Gastrocnemius medialis (tissue), 4 donors: ENCODE results near the gene ADAM19. TPM values are rescaled to one million over a fixed set of nuclear protein-coding genes. Genes with fewer than 3 reads are reported as not detected.

Experiments
- ATAC-seq, 2 donors: fragments of 150-250 bp; one replicate each; pipeline ENCODE4 v1.9.1; 2016
- DNase-seq, 2 donors: peaks; one replicate each; pipeline ENCODE4 v3.0.0-alpha.2; 2019
- H3K27ac ChIP-seq, 4 donors: fragments of 200-600 bp; sonication (generic); 1 replicate in 1 of 4; 2 replicates in 3 of 4; pipeline ENCODE4 v1.5.1; 2016 to 2018; ENCODE audit warnings: mild to moderate bottlenecking in 2 of 4, moderate library complexity in 1 of 4
- H3K27me3 ChIP-seq, 3 donors: fragments of 200-600 bp; sonication (generic) in 2 of 3; 1 replicate in 1 of 3; 2 replicates in 2 of 3; pipeline versions ENCODE4 v1.5.1 to v1.6.0; 2016 to 2019; ENCODE audit warnings: mild to moderate bottlenecking in 1 of 3, moderate library complexity in 1 of 3
- H3K36me3 ChIP-seq, 2 donors: fragments of 200-600 bp; sonication (generic) in 1 of 2; one replicate each; pipeline ENCODE4 v1.5.1; 2017 to 2018
- H3K4me1 ChIP-seq, 2 donors: fragments of 200-600 bp; sonication (generic) in 1 of 2; one replicate each; pipeline ENCODE4 v1.5.1; 2016 to 2017; ENCODE audit warnings: mild to moderate bottlenecking in 2 of 2
- H3K4me3 ChIP-seq, 4 donors: fragments of 200-600 bp; sonication (generic) in 3 of 4; 1 replicate in 1 of 4; 2 replicates in 3 of 4; pipeline ENCODE4 v1.5.1; 2016 to 2019; ENCODE audit warnings: mild to moderate bottlenecking in 2 of 4
- H3K9me3 ChIP-seq, 3 donors: fragments of 200-600 bp; sonication (generic) in 2 of 3; 1 replicate in 1 of 3; 2 replicates in 2 of 3; pipeline ENCODE4 v1.5.1; 2016 to 2019
- POLR2A ChIP-seq, 2 donors: fragments of 450-650 bp; IDR thresholded peaks; one replicate each; pipeline ENCODE4 v1.6.1; 2017; ENCODE audit warnings: antibody characterized with exemption in 2 of 2, mild to moderate bottlenecking in 2 of 2, moderate library complexity in 2 of 2
- in situ Hi-C, 4 donors: fragments of 200-750 bp; cut with MboI; loops; one replicate each; pipeline versions ENCODE4 v1.15.0 to v1.8.0; 2017; ENCODE audit warnings: low sequenced_read_pairs in 4 of 4
- intact Hi-C: fragments of 100-400 bp; cut with DNase I; formaldehyde crosslinking; loops from one replicate; pipeline ENCODE4 v1.15.1; 2023; ENCODE audit warnings: low total_unique reads
- total RNA-seq, 4 donors: library from RNA; depleted of rRNA; stranded (reverse); fragments of >200 nt; gene quantifications; one replicate each; pipeline versions ENCODE4 v1.1.0 to v1.2.3, GENCODE V29; 2016
- TF ChIP-seq, protein P1 (sequence below), 5 experiments: fragments of 450-650 bp in 3 of 5; fragments of 200-600 bp in 2 of 5; sonication (generic) in 2 of 5; IDR thresholded peaks in 4 of 5; conservative IDR thresholded peaks in 1 of 5; 1 replicate in 4 of 5; 2 replicates in 1 of 5; pipeline ENCODE4 v1.5.1; 2016 to 2019; ENCODE audit warnings: antibody characterized with exemption in 5 of 5, mild to moderate bottlenecking in 3 of 5, moderate library complexity in 3 of 5

ADAM19 gene
- total RNA-seq, 4 donors from 2014 or later, result 0.39 to 0.97 (median 0.76) TPM

- H3K4me1 ChIP-seq, result peaks cover 4 to 5% of the 10 kb centered on the region in 2 donors
- no peak for DNase-seq
- intact Hi-C loops, result no loop called here
Observed at GRCh38 chr5:157459715-157460599, 115.6 kb downstream of the ADAM19 start, which contains the start of gene NIPAL4. Gene NIPAL4 (plus strand): TSS chr5:157460213. CDS start chr5:157460321, 108 bp downstream.

GRCh38 chr5:157458835-157459234 lies 116.7 kb downstream of the ADAM19 start:
- in situ Hi-C loops (no loop called here), intact Hi-C loops (no loop called here)
- peaks cover 12 to 23% (median 23%) of the 10 kb centered on the region in 3 donors for H3K27me3 ChIP-seq
- H3K4me1 ChIP-seq, result peaks cover 0 to 5% of the 10 kb centered on the region in 2 donors
- H3K27ac ChIP-seq, result no peak overlapping the region
- H3K9me3 ChIP-seq, result no peaks in the 10 kb centered on the region
- TF ChIP-seq, protein P1, sequence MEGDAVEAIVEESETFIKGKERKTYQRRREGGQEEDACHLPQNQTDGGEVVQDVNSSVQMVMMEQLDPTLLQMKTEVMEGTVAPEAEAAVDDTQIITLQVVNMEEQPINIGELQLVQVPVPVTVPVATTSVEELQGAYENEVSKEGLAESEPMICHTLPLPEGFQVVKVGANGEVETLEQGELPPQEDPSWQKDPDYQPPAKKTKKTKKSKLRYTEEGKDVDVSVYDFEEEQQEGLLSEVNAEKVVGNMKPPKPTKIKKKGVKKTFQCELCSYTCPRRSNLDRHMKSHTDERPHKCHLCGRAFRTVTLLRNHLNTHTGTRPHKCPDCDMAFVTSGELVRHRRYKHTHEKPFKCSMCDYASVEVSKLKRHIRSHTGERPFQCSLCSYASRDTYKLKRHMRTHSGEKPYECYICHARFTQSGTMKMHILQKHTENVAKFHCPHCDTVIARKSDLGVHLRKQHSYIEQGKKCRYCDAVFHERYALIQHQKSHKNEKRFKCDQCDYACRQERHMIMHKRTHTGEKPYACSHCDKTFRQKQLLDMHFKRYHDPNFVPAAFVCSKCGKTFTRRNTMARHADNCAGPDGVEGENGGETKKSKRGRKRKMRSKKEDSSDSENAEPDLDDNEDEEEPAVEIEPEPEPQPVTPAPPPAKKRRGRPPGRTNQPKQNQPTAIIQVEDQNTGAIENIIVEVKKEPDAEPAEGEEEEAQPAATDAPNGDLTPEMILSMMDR (IDR thresholded peaks at IDR 0.05 in 4 of 5, conservative IDR thresholded peaks at IDR 0.05 in 1 of 5), result no peak
- TF ChIP-seq POLR2A (IDR thresholded peaks at IDR 0.05), result no peak
- H3K36me3 ChIP-seq, result no peaks in the 10 kb centered on the region
- no peak for DNase-seq
- ATAC-seq, result no peak
- no peak overlapping the region for H3K4me3 ChIP-seq

More at GRCh38 chr5:157459715-157460599, 115.6 kb downstream of the ADAM19 start, which contains the start of gene NIPAL4:
- TF ChIP-seq, protein P1 (IDR thresholded peaks at IDR 0.05 in 4 of 5, conservative IDR thresholded peaks at IDR 0.05 in 1 of 5), result no peak
- TF ChIP-seq POLR2A (IDR thresholded peaks at IDR 0.05), result no peak
- H3K9me3 ChIP-seq, result no peaks in the 10 kb centered on the region
- no peaks in the 10 kb centered on the region for H3K36me3 ChIP-seq
- peak within 1 kb of the TSS; percentile 19 to 55 (median 40) for H3K4me3 ChIP-seq
- peaks cover 12 to 23% (median 23%) of the 10 kb centered on the region in 3 donors for H3K27me3 ChIP-seq
- no peak for ATAC-seq
- in situ Hi-C loops, result no loop called here
- H3K27ac ChIP-seq, result no peak within 1 kb of the TSS

GRCh38 chr5:157457391-157457790 lies 118.2 kb downstream of the ADAM19 start:
- H3K4me1 ChIP-seq, result peaks cover 0 to 5% of the 10 kb centered on the region in 2 donors
- ATAC-seq, result no peak
- in situ Hi-C loops, result no loop called here

DNA sequence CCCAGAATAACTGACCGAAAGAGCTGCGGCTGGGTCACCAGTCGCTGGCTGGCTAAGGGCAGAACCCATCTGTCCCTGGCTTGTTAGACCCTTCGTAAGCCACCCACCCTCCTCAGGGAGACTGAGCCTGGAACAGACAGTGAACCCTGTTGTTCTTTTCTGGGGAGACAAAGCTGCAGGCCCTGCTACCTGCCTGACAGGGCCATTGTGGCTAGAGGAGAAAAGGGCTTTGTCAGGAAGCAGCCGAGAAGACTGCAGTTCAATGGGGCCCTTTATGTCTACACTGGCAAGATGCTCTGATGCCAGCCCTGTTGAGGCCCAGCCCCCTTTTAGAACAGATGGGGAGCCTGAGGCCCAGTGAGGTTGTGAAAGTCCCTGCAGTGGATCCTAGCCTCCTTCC lies 119.3 kb downstream of the ADAM19 start:
- Histone ChIP-seq H3K4me1 (peaks cover 0 to 5% of the 10 kb centered on the region in 2 donors), H3K4me3 (no peak overlapping the region), H3K36me3 (no peaks in the 10 kb centered on the region), H3K27me3 (peaks cover 11 to 15% (median 14%) of the 10 kb centered on the region in 3 donors), H3K27ac (no peak overlapping the region), H3K9me3 (no peaks in the 10 kb centered on the region)
- ATAC-seq (no peak), DNase-seq (no peak)
- in situ Hi-C loops, result no loop called here
- TF ChIP-seq, protein P1 (IDR thresholded peaks at IDR 0.05 in 4 of 5, conservative IDR thresholded peaks at IDR 0.05 in 1 of 5), result no peak
- TF ChIP-seq POLR2A (IDR thresholded peaks at IDR 0.05), result no peak
- intact Hi-C loops, result no loop called here

More at GRCh38 chr5:157457391-157457790, 118.2 kb downstream of the ADAM19 start:
- Histone ChIP-seq H3K27me3 (peaks cover 12 to 23% (median 21%) of the 10 kb centered on the region in 3 donors), H3K36me3 (no peaks in the 10 kb centered on the region), H3K4me3 (no peak overlapping the region), H3K27ac (no peak overlapping the region), H3K9me3 (no peaks in the 10 kb centered on the region)
- TF ChIP-seq POLR2A (IDR thresholded peaks at IDR 0.05), result no peak
- TF ChIP-seq, protein P1 (IDR thresholded peaks at IDR 0.05 in 4 of 5, conservative IDR thresholded peaks at IDR 0.05 in 1 of 5), result no peak
- intact Hi-C loops, result no loop called here
- DNase-seq, result no peak
